GM19099 (cell line): ENCODE data around the gene CRELD1.
A peak's percentile ranks its signal among the peaks of the same experiment; 100 is the strongest.

ENCODE experiments used
- POLR2A ChIP-seq: IDR thresholded peaks from 3 replicates; pipeline ENCODE4 v1.6.1; 2011; ENCODE audit warnings: low read depth; ENCODE audit not compliant: insufficient read length; ENCODE audit errors: extremely low read depth

Gene CRELD1, protein sequence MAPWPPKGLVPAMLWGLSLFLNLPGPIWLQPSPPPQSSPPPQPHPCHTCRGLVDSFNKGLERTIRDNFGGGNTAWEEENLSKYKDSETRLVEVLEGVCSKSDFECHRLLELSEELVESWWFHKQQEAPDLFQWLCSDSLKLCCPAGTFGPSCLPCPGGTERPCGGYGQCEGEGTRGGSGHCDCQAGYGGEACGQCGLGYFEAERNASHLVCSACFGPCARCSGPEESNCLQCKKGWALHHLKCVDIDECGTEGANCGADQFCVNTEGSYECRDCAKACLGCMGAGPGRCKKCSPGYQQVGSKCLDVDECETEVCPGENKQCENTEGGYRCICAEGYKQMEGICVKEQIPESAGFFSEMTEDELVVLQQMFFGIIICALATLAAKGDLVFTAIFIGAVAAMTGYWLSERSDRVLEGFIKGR

GRCh38 chr3:9933561-9934234 lies at the start of gene CRELD1:
TSS of gene CRELD1 (plus strand) at chr3:9933834. CDS start at chr3:9934439, 605 bp downstream.
- TF ChIP-seq POLR2A = peak; percentile 69

DNA sequence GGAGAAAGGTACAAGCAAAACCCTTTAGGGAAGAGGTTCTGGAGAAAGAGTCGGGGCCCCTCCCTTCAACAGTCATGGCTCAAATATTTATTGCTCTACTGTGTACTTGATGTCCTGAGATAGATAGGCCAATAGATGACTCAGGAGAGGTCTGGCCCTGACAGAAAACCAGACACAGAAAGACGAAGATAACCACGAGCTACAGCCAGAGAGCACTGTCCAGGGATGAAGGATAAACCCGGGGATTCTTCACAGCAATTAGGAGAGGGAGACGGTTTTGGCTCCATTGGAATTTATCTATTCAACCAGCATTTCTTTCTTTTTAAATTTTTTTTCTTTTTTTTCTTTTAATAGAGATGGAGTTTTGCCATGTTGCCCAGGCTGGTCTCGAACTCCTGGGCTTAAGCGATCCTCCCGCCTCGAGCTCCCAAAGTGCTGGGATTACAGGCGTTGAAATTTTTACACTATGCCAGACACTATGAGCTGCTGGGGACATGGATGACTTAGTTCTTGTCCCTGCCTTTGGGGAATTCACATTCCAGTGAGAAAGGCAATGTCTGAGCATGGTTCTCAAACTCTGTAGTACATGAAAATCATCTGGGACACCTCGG lies 49.0 kb upstream of the CRELD1 start:
- TF ChIP-seq POLR2A = no peak

GRCh38 chr3:9886328-9886727 lies 47.3 kb upstream of the CRELD1 start:
- TF ChIP-seq POLR2A = no peak

- no peak for TF ChIP-seq POLR2A
Measured at GRCh38 chr3:9887480-9887879, 46.2 kb upstream of the CRELD1 start.

DNA sequence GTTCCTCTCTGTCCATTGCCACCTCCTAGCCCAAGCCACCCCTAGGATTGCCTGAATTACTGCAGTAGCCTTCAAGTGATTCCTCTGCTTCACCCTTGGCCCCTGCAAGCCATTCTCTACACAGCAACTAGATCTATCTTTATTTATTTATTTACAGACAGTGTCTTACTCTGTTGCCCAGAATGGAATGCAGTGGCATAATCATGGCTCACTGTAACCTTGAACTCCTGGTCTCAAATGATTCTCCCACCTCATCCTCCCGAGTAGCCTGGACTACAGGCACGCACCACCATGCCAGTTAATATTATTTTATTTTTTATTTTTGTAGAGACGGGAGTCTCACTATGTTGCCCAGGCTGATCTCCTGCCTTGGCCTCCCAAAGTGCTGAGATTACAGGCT lies 45.1 kb upstream of the CRELD1 start:
- TF ChIP-seq POLR2A = no peak

DNA sequence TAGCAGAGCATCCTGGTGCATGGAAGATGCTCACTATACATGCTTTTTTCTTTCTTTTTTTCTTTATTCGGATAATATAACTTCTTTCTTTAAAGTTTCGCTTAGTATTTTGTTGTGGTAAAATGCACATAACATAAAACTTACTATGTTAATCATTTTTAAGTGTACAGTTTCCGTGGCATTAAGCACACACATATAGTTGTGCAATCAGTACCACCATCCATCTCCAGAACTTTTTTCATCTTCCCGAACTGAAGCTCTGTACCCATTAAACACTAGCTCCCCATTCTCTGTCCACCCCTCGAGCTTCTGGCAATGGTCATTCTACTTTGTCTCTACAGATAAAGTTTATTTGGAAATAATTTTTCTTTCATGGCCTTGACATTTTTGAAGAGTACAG lies 44.2 kb upstream of the CRELD1 start:
- TF ChIP-seq POLR2A = no peak

GRCh38 chr3:9890249-9891071 lies 43.2 kb upstream of the CRELD1 start, which contains the start of gene JAGN1:
TSS of gene JAGN1 (plus strand) at chr3:9890610. CDS start at chr3:9890723, 113 bp downstream.
- peak; percentile 91 for TF ChIP-seq POLR2A

DNA sequence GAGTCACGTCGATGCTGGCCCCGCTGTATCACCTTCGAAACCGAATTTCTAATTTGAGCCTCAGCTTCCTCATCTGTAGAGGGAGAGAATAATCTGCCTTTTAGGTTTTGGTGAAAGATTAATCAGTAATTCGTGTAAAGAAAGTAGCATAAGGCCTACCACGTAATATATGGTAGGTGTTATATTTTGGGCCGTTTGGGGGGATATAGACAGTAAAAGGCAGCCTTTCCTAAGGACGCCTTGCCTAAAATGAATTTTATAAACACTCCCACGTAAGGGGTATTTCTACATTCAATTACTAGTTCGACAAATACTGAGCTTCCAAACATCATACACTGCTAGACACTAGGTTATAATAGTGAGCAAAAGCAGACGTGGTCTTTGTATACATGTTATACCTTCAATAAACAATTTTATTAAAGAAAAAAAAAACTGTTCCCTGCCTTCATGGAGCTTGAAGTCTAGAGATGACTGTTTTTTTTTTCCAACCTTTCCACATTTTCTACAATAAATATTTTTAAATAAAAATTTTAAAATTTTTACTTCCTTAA lies 42.5 kb upstream of the CRELD1 start:
- no peak for TF ChIP-seq POLR2A

- no peak for TF ChIP-seq POLR2A
Measured at GRCh38 chr3:9893739-9894138, 39.9 kb upstream of the CRELD1 start.

- no peak for TF ChIP-seq POLR2A
Measured at GRCh38 chr3:9897408-9898372, 35.9 kb upstream of the CRELD1 start.

- TF ChIP-seq POLR2A = no peak
Measured at GRCh38 chr3:9898467-9899241, 35.0 kb upstream of the CRELD1 start.

DNA sequence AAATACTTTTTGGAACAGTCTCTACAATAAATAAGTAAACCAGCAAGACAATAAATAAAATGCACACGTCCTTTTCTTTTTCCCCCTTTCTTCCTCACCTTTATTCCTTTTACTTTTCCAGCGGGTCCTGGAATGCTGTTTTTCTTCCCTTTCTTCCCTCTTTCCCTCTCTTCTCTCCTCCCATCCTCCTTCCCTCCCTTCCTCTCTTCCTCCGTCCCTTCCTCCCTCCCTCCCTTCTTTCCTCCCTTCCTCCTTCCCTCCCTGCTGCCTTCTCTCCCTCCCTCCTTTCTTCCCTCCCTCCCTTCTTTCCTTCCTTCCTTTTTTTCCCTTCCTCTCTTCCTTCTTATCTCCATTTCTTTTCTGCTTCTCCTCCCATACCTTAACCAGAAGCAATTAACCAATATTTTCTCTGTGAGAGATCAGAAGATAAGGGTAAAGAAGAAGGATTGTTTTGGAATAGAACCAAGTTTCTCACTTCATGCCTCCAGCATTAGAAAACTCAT lies 34.3 kb upstream of the CRELD1 start:
- no peak for TF ChIP-seq POLR2A
